Inflammatory macrophage treated with lipopolysaccharide for 4 hours (primary cell): ENCODE measurements around the gene SLC13A3.

Experiments used
- DNase-seq: peaks from one replicate; pipeline ENCODE4 v3.0.0-alpha.2; 2020

SLC13A3 gene

GRCh38 chr20:46519471-46520068 is 131.7 kb downstream of the SLC13A3 start:
- DNase-seq: no peak

DNA sequence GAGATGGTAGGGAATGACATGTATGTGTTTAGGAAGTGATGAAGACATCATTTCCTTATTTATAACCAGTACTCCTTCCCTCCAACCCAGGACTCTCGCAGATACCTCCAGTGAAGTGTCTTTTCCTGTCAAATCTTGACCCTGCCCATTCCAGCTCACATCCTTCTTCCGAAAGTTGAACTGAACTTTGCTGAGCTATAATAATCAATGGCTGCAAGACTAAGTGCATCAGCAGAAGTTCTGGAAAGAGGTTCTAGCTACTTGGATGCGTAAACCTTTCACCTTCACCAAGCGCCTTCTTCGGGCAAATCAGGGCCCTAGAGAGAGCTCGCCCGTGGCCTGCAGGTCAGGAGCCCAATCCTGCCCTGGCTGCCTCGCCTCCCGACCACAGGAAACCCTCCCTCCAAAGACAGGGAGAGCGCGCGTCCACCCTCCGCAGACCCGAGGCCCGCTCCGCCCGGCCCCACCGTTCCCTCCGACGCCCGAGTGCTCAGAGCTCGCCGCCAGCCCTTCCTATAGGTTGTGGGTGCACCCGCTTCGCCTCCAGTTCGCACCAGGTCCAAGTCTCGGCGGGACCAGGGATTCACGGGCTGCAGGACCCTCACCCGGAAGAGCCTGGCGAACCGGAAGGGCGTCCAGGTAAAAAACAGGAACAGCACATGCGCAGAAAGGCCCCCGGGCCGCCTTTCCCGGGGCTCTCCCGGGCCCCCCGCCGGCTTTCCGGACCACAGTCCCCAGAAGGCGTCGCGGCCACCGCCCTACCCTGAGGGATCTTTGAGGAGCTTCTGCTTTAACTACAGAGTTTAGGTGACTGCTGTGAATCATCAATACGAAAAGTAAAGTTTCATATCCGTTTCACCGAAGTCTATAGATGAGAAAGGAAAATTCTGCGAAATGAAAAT is 138.1 kb downstream of the SLC13A3 start, which contains the start of gene ZNF334:
Gene ZNF334, minus strand, starts transcription at position 617 of the 902 bp plus-strand sequence. CDS start 1,457 bp downstream, outside the sequence.
- peak; percentile 21 for DNase-seq

- no peak for DNase-seq
These were observed 141.7 kb downstream of the SLC13A3 start for GRCh38 chr20:46509523-46509922.
